ENCODE data around the gene OSTC. TPM values are rescaled to one million over a fixed set of nuclear protein-coding genes. Genes with fewer than 3 reads are reported as not detected.

The OSTC gene
- polyA plus RNA-seq, 1 of the 3 experiments (the other 2 are of a cell fraction): 107 TPM

GRCh38 chr4:108611365-108611764, 39.0 kb upstream of the OSTC start:
- Histone ChIP-seq H3K27me3 (ENCODE audit: insufficient read depth) (no peaks in the 10 kb centered on the region), H3K9me3 (peaks cover 6% of the 10 kb centered on the region), H4K20me1 (ENCODE audit: insufficient read depth) (no peaks in the 10 kb centered on the region), H3K36me3 (replicated peaks in 1 of 2; ENCODE audit: control insufficient read depth in 1 of 2, insufficient read depth in 2 of 2, low read length in 1 of 2) (peaks cover 0 to 6% of the 10 kb centered on the region in 2 experiments), H3K4me1 (ENCODE audit: control insufficient read depth in 1 of 2, insufficient read depth in 2 of 2, low read depth in 1 of 2, low read length in 1 of 2) (no peaks in the 10 kb centered on the region), H3K9me2 (no peaks in the 10 kb centered on the region), H3K9ac (no peak overlapping the region), H3K4me2 (no peak overlapping the region), H3K4me3 (ENCODE audit: low read depth in 2 of 2, low read length in 1 of 2) (no peak overlapping the region), H2AFZ (ENCODE audit: low read depth) (no peak overlapping the region), H3K27ac (ENCODE audit: low read depth in 2 of 2, low read length in 1 of 2) (no peak overlapping the region), H3F3A (replicated peaks; ENCODE audit: insufficient read depth) (no peaks in the 10 kb centered on the region), H3K79me2 (ENCODE audit: insufficient read depth) (no peaks in the 10 kb centered on the region)
- 78% methylated on average over 10 of the region's 10 CpGs for WGBS (ENCODE audit: low lambda C conversion rate)
- DNase-seq: no peak
- no peak for TF ChIP-seq RXRA (IDR thresholded peaks at IDR 0.05; ENCODE audit: borderline replicate concordance, low read depth)
- no peak for TF ChIP-seq TAF1 (IDR thresholded peaks at IDR 0.05; ENCODE audit: borderline replicate concordance, low read depth, low read length)
- no peak for TF ChIP-seq TEAD4 (IDR thresholded peaks at IDR 0.05; ENCODE audit: borderline replicate concordance, insufficient read depth)
- ChIA-PET CTCF (no interaction called here), POLR2A (no interaction called here)

GRCh38 chr4:108612365-108612764, 38.0 kb upstream of the OSTC start:
- Histone ChIP-seq H3K36me3 (replicated peaks in 1 of 2; ENCODE audit: control insufficient read depth in 1 of 2, insufficient read depth in 2 of 2, low read length in 1 of 2) (peaks cover 0 to 6% of the 10 kb centered on the region in 2 experiments), H3K27ac (ENCODE audit: low read depth in 2 of 2, low read length in 1 of 2) (no peak overlapping the region), H3K4me2 (no peak overlapping the region), H3F3A (replicated peaks; ENCODE audit: insufficient read depth) (no peaks in the 10 kb centered on the region), H3K4me3 (ENCODE audit: low read depth in 2 of 2, low read length in 1 of 2) (no peak overlapping the region), H3K4me1 (ENCODE audit: control insufficient read depth in 1 of 2, insufficient read depth in 2 of 2, low read depth in 1 of 2, low read length in 1 of 2) (no peaks in the 10 kb centered on the region), H3K9me3 (peaks cover 6% of the 10 kb centered on the region), H3K9ac (no peak overlapping the region), H4K20me1 (ENCODE audit: insufficient read depth) (no peaks in the 10 kb centered on the region), H3K79me2 (ENCODE audit: insufficient read depth) (no peaks in the 10 kb centered on the region), H3K27me3 (ENCODE audit: insufficient read depth) (no peaks in the 10 kb centered on the region), H3K9me2 (no peaks in the 10 kb centered on the region), H2AFZ (ENCODE audit: low read depth) (no peak overlapping the region)
- DNase-seq: no peak
- TF ChIP-seq TCF12 (IDR thresholded peaks at IDR 0.05) (no peak), YY1 (IDR thresholded peaks at IDR 0.05; ENCODE audit: low read depth) (no peak), TAF1 (IDR thresholded peaks at IDR 0.05; ENCODE audit: borderline replicate concordance, low read depth, low read length) (no peak), SIN3A (IDR thresholded peaks at IDR 0.05; ENCODE audit: borderline replicate concordance, low read depth, low read length) (no peak), POLR2AphosphoS5 (IDR thresholded peaks at IDR 0.05; ENCODE audit: low read depth, low read length) (no peak), MEF2A (IDR thresholded peaks at IDR 0.05; ENCODE audit: borderline replicate concordance, low read depth) (no peak), GATA2 (CRISPR knock-in tag; IDR thresholded peaks at IDR 0.05) (no peak), TEAD4 (IDR thresholded peaks at IDR 0.05; ENCODE audit: borderline replicate concordance, insufficient read depth) (no peak), RCOR1 (IDR thresholded peaks at IDR 0.05; ENCODE audit: low read length) (no peak), MXI1 (IDR thresholded peaks at IDR 0.05; ENCODE audit: low read depth, low read length) (no peak), USF2 (IDR thresholded peaks at IDR 0.05; ENCODE audit: borderline replicate concordance, low read depth, low read length) (no peak), RFX5 (IDR thresholded peaks at IDR 0.05; ENCODE audit: low read length) (no peak), FOSL2 (IDR thresholded peaks at IDR 0.05; ENCODE audit: borderline replicate concordance, low read depth) (no peak), FOXJ3 (CRISPR knock-in tag; IDR thresholded peaks at IDR 0.05) (no peak)
- POLR2A ChIA-PET: no interaction called here
- 87% methylated on average over 6 of the region's 6 CpGs for WGBS (ENCODE audit: low lambda C conversion rate)
- CTCF ChIA-PET: no interaction called here

Measured in SK-N-SH (cell line).